Measurements from ENCODE around the gene CBLC.

DNA sequence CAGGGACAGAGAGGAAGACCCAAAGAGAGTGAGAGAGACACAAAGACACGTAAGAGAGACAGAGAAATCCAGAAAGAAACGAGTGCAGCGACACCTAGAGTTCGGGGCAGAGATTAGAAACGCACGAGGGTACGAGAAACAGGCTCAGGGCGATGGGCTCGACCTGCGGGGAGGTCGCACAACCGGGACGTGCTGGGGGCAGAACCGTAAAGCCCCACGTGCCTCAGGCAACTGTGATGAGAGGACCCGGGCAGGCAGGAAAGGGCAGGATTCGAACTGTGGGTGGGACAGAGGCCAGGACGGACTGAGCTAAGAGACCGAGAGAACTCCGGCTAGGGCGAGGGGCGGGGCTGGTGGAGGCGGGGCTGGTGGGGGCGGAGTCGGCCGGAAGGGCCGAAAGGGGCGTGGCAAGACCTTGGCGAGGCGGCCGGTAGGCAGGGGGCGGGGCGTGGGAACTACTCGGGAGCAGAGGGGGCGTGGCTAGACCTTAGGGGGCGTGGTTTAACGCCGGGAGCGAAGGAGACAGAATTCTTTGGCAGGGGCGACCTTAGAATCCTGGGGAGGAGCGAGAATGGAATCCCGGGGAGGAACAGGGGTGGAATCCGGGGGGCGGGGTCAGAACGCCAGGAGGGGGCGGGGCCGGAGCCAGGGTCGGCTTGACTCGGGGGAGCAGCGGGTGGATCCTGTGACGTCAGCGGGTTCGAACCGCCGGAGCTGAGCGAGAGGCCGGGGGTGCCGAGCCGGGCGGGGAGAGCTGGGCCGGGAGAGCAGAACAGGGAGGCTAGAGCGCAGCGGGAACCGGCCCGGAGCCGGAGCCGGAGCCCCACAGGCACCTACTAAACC lies 68.1 kb downstream of the CBLC start, which contains the start of gene NECTIN2:
- TF ChIP-seq, protein P1, sequence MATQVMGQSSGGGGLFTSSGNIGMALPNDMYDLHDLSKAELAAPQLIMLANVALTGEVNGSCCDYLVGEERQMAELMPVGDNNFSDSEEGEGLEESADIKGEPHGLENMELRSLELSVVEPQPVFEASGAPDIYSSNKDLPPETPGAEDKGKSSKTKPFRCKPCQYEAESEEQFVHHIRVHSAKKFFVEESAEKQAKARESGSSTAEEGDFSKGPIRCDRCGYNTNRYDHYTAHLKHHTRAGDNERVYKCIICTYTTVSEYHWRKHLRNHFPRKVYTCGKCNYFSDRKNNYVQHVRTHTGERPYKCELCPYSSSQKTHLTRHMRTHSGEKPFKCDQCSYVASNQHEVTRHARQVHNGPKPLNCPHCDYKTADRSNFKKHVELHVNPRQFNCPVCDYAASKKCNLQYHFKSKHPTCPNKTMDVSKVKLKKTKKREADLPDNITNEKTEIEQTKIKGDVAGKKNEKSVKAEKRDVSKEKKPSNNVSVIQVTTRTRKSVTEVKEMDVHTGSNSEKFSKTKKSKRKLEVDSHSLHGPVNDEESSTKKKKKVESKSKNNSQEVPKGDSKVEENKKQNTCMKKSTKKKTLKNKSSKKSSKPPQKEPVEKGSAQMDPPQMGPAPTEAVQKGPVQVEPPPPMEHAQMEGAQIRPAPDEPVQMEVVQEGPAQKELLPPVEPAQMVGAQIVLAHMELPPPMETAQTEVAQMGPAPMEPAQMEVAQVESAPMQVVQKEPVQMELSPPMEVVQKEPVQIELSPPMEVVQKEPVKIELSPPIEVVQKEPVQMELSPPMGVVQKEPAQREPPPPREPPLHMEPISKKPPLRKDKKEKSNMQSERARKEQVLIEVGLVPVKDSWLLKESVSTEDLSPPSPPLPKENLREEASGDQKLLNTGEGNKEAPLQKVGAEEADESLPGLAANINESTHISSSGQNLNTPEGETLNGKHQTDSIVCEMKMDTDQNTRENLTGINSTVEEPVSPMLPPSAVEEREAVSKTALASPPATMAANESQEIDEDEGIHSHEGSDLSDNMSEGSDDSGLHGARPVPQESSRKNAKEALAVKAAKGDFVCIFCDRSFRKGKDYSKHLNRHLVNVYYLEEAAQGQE (IDR thresholded peaks at IDR 0.05; ENCODE audit: borderline replicate concordance): no peak
- TF ChIP-seq POLR2AphosphoS5 (IDR thresholded peaks at IDR 0.05) (peak; percentile 90), MXI1 (conservative IDR thresholded peaks at IDR 0.05; ENCODE audit: poor library complexity, severe bottlenecking) (peak; percentile 32), RAD21 (conservative IDR thresholded peaks at IDR 0.05) (peak; percentile 65), EP300 (conservative IDR thresholded peaks at IDR 0.05; ENCODE audit: poor library complexity, severe bottlenecking) (peak; percentile 9), EZH2 (IDR thresholded peaks at IDR 0.05; ENCODE audit: borderline replicate concordance, insufficient read depth, low read length, poor library complexity, severe bottlenecking) (no peak), TAF1 (IDR thresholded peaks at IDR 0.05; ENCODE audit: low read depth) (no peak), SMC3 (conservative IDR thresholded peaks at IDR 0.05; ENCODE audit: poor library complexity) (peak; percentile 66)
- TF ChIP-seq, protein P2, sequence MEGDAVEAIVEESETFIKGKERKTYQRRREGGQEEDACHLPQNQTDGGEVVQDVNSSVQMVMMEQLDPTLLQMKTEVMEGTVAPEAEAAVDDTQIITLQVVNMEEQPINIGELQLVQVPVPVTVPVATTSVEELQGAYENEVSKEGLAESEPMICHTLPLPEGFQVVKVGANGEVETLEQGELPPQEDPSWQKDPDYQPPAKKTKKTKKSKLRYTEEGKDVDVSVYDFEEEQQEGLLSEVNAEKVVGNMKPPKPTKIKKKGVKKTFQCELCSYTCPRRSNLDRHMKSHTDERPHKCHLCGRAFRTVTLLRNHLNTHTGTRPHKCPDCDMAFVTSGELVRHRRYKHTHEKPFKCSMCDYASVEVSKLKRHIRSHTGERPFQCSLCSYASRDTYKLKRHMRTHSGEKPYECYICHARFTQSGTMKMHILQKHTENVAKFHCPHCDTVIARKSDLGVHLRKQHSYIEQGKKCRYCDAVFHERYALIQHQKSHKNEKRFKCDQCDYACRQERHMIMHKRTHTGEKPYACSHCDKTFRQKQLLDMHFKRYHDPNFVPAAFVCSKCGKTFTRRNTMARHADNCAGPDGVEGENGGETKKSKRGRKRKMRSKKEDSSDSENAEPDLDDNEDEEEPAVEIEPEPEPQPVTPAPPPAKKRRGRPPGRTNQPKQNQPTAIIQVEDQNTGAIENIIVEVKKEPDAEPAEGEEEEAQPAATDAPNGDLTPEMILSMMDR (IDR thresholded peaks at IDR 0.05; ENCODE audit: poor library complexity, severe bottlenecking): peak; percentile 90

All from neural cell (in vitro differentiated cells).